D721Med (cell line): ENCODE data around the gene HNRNPR.

Experiments used
- DNase-seq: peaks from one replicate; pipeline ENCODE4 v3.0.0; 2011; ENCODE audit warnings: low spot score; ENCODE audit not compliant: insufficient read length
- FAIRE-seq: peaks from 2 replicates; lab custom pipeline; 2011; peaks lifted over from hg19 to GRCh38; lab: Jason Lieb, UNC
- TF ChIP-seq, protein P1 (sequence below): IDR thresholded peaks from 2 replicates; pipeline ENCODE4 v1.5.1; 2012; ENCODE audit warnings: mild to moderate bottlenecking, control low read depth; ENCODE audit not compliant: insufficient read depth; ENCODE audit errors: missing control alignments

HNRNPR gene

DNA sequence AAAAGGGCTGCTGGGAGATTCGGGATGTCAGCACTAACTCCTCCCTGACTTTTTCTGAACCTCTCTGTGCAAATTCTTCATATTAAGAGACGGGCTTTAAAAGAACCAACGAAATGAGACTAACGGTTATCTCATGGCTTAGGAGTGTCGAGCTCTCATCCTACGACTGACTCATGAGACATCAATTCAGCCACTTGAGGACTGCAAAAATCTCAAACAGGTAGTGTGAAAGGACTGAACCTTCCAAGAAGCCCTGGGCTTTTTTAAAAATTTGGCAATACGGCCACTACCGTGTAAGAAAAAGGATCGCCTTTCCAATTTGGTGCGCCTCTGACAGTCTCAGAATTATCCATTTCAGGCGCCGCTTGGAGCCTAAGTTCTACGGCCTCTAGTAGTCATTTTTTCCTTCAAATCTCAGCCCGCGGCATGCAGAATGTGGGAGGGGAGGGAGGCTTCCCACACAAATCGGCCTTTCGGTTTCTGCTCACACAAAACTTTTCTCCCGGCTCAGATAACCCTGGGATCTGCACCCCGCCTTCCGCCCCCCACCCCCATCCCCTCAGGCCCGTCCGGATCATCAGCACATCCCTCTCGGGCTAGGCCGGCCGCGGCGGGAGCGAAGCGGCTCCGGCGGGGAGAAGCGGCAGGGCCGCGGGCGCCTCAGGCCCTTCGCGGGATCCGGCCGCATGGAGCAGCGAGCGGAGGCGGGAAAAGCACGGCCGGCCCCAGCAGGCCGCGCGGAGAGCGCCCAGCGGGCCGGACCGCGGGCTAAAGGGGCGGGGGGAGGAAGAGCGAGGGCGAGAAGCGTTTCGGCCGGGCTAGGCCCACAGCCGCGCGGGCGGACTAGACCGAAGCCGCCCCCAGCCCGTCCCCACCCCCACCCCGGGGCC lies 618 bp downstream of the HNRNPR start:
- FAIRE-seq: no peak
- TF ChIP-seq, protein P1, sequence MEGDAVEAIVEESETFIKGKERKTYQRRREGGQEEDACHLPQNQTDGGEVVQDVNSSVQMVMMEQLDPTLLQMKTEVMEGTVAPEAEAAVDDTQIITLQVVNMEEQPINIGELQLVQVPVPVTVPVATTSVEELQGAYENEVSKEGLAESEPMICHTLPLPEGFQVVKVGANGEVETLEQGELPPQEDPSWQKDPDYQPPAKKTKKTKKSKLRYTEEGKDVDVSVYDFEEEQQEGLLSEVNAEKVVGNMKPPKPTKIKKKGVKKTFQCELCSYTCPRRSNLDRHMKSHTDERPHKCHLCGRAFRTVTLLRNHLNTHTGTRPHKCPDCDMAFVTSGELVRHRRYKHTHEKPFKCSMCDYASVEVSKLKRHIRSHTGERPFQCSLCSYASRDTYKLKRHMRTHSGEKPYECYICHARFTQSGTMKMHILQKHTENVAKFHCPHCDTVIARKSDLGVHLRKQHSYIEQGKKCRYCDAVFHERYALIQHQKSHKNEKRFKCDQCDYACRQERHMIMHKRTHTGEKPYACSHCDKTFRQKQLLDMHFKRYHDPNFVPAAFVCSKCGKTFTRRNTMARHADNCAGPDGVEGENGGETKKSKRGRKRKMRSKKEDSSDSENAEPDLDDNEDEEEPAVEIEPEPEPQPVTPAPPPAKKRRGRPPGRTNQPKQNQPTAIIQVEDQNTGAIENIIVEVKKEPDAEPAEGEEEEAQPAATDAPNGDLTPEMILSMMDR: no peak

DNA sequence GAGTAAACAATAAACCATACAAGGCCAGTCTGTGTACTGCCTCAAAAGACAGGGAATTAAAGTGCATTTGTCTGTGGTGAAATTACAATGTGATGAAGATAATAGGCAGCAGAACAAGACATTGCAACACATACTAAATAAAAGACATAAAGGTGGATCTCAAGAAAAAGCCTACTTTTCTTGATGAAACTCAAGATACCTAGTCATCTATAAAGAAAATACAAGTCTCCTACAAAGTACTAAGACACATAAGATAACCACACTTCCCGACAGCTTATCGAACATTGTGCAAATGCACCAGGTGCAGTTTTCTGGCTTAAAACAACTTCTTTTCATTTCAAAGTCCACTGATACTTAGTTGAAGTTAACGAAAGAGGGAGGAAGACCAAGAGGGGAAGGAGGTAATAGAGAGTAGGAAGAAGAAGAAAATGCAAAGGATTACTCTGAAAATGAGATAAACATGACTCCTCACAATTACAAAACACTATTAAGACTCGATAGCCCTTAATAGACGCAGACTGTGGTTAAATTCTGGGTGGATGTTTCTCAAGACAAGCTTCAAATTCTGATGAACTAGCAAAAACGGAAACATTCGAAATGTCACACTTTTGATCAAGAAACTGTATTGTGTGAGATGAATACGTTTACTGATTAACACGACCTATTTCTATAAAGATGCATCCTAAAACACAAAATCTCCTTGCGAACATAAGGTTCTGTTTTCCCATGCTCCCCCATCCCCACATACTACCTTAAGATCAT lies 2.0 kb downstream of the HNRNPR start:
- TF ChIP-seq, protein P1: no peak
- DNase-seq (no peak), FAIRE-seq (no peak)

More for the DNA sequence above, 618 bp downstream of the HNRNPR start:
- no peak for DNase-seq

DNA sequence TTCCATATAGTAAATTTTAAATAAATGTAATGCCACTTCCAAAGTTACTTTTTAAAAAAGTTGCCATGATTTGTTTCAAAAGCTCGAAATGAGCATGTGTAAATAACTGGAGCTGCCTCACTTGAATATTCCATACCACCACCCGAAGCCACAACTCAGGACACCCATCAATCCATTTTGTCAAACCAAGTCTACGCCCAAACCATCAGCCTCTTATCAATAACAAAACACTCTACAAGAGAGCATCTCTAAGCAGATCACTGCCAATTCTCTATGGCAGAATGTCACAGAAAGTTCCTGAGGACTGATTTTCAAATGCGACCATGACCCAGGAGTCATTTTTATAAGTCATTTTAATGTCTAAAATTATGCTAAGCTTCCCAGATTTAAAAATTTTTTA lies 4.5 kb downstream of the HNRNPR start:
- TF ChIP-seq, protein P1: no peak
- no peak for DNase-seq
- FAIRE-seq: no peak

DNA sequence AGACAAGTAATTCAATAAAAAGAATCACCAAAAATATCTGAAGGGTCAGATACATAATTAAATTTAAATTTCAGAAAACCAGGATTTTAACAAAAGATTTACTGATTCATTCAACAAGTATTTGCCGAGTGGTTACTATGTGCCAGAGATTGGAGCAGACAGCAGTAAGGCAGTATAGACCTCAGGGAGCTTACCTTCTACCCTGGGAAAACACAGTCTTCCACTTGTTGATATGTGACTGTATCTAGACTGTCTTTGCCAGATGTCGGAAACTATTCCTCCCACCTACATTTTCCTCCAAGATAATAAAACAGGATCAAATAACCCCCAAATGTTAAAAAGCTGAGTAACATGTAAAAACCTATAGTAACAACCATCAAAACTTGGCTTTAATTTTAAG lies 6.2 kb downstream of the HNRNPR start:
- TF ChIP-seq, protein P1: no peak
- no peak for FAIRE-seq
- no peak for DNase-seq

- FAIRE-seq (no peak), DNase-seq (no peak)
- TF ChIP-seq, protein P1: no peak
These were observed 12.4 kb downstream of the HNRNPR start for GRCh38 chr1:23331713-23332112.

DNA sequence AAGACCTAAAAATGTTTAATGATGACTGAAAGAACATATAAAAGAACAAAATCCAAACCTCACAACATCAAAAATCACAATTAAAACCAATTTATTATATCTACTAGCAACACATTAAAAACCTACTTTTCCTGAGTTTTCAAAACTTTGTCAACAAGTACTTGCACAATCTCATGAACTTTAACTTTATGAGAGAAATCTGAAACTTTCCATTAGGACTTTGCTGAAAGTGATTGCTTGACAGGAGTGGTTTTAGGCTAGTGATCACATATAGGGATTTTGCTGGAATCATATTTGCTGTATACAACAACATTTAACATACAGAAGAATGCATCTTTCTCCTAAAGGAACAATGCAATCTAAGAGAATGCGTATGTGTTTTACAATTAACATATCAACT lies 13.2 kb downstream of the HNRNPR start:
- FAIRE-seq: no peak
- TF ChIP-seq, protein P1: no peak
- no peak for DNase-seq
